ENCODE measurements around the gene LCP1. TPM values are rescaled to one million over a fixed set of nuclear protein-coding genes. Genes with fewer than 3 reads are reported as not detected.
A peak's percentile ranks its signal among the peaks of the same experiment; 100 is the strongest.

Gene LCP1
- total RNA-seq, 1 experiment from 2014 or later = 73.0 TPM

- H3K36me3 ChIP-seq = peaks cover 9% of the 10 kb centered on the region
- no peak overlapping the region for H3K27ac ChIP-seq
- H3K27me3 ChIP-seq (replicated peaks) = no peaks in the 10 kb centered on the region
- no peak for DNase-seq (ENCODE audit: low read depth in 1 of 2, low spot score in 2 of 2)
- no peaks in the 10 kb centered on the region for H3K9me3 ChIP-seq (replicated peaks)
- H3K4me3 ChIP-seq = no peak overlapping the region
- no peaks in the 10 kb centered on the region for H3K4me1 ChIP-seq (replicated peaks)
Observed at GRCh38 chr13:46124967-46125933, 56.7 kb downstream of the LCP1 start.

DNA sequence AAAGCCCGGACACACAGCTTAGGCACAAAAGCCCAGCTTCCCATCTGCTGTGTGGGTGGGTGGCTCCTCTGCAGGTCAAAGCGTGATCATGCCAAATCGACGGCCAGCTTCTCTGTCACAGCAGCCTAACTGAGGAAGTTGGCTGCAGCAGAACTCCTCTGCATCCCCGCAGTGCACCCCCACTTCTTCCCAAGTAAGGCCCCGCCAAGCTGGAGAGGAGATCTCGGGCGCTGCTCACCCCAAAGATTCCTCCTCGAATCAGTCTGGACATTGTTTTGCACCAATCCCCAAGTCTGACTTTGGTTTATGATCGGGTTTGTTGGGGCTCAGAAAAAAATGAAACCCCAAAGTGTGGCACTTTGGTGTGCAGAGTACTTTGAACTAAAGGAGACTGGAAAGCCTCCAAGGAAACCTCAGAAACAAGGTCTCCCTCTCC, 57.4 kb downstream of the LCP1 start:
- Histone ChIP-seq H3K27ac (no peak overlapping the region), H3K9me3 (replicated peaks) (no peaks in the 10 kb centered on the region), H3K4me3 (no peak overlapping the region), H3K4me1 (replicated peaks) (no peaks in the 10 kb centered on the region), H3K27me3 (replicated peaks) (no peaks in the 10 kb centered on the region), H3K36me3 (peaks cover 9% of the 10 kb centered on the region)
- DNase-seq (ENCODE audit: low read depth in 1 of 2, low spot score in 2 of 2) = no peak

GRCh38 chr13:46122304-46122703, 59.7 kb downstream of the LCP1 start:
- no peaks in the 10 kb centered on the region for H3K27me3 ChIP-seq (replicated peaks)
- H3K36me3 ChIP-seq = peaks cover 9% of the 10 kb centered on the region
- no peak overlapping the region for H3K4me3 ChIP-seq
- H3K27ac ChIP-seq = no peak overlapping the region
- no peak for DNase-seq (ENCODE audit: low read depth in 1 of 2, low spot score in 2 of 2)
- no peaks in the 10 kb centered on the region for H3K4me1 ChIP-seq (replicated peaks)
- H3K9me3 ChIP-seq (replicated peaks) = no peaks in the 10 kb centered on the region

- no peak overlapping the region for H3K27ac ChIP-seq
- peaks cover 7% of the 10 kb centered on the region for H3K36me3 ChIP-seq
- H3K4me1 ChIP-seq (replicated peaks) = no peaks in the 10 kb centered on the region
- H3K27me3 ChIP-seq (replicated peaks) = no peaks in the 10 kb centered on the region
- no peaks in the 10 kb centered on the region for H3K9me3 ChIP-seq (replicated peaks)
- no peak overlapping the region for H3K4me3 ChIP-seq
- no peak for DNase-seq (ENCODE audit: low read depth in 1 of 2, low spot score in 2 of 2)
Observed at GRCh38 chr13:46121597-46122163, 60.3 kb downstream of the LCP1 start.

- H3K27me3 ChIP-seq (replicated peaks) = no peaks in the 10 kb centered on the region
- H3K4me3 ChIP-seq = no peak overlapping the region
- no peak overlapping the region for H3K27ac ChIP-seq
- peaks cover under 1% of the 10 kb centered on the region; the same call in 1 of the 2 replicates for H3K36me3 ChIP-seq
- H3K9me3 ChIP-seq (replicated peaks) = no peaks in the 10 kb centered on the region
- DNase-seq (ENCODE audit: low read depth in 1 of 2, low spot score in 2 of 2) = no peak
- no peaks in the 10 kb centered on the region for H3K4me1 ChIP-seq (replicated peaks)
Observed at GRCh38 chr13:46121033-46121432, 60.9 kb downstream of the LCP1 start.

GRCh38 chr13:46119883-46120614, 61.9 kb downstream of the LCP1 start:
- H3K4me1 ChIP-seq (replicated peaks) = no peaks in the 10 kb centered on the region
- H3K27me3 ChIP-seq (replicated peaks) = no peaks in the 10 kb centered on the region
- H3K4me3 ChIP-seq = no peak overlapping the region
- H3K36me3 ChIP-seq = no peaks in the 10 kb centered on the region
- H3K27ac ChIP-seq = no peak overlapping the region
- no peaks in the 10 kb centered on the region for H3K9me3 ChIP-seq (replicated peaks)
- DNase-seq (ENCODE audit: low read depth in 1 of 2, low spot score in 2 of 2) = peak in 1 of 2 experiments; percentile 6

DNA sequence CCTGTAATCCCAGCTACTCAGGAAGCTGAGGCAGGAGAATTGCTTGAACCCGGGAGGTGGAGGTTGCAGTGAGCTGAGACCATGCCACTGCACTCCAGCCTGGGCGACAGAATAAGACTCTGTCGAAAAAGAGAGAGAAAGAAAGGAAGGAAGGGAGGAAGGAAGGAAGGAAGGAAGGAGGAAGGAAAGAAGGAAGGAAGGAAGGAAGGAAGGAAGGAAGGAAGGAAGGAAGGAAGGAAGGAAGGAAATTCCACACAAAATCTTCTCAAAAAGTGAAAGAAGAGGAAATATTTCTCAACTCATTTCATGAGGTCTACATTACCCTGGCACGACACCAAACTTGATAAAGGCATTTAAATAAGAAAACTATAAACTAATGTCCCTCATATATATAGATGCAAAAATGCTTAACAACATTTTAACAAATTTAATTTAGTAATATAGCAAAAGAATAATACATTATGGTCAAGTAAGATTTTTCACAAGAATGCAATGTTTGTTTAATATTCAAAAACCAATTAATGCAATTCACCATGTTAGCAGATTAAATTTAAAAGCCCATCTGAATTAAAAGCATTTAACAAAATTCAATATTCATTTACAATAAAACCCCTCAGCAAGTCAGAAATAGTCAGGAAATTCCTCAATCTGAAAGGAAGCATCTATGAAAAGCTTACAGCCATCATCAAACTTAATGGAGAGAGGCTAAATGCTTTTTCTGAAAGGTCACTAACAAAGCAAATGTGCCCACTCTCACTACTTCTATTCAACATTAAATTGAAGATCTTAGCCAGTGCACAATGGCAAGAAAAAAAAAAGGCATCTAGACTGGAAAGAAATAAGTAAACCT, 65.1 kb downstream of the LCP1 start:
- Histone ChIP-seq H3K36me3 (no peaks in the 10 kb centered on the region), H3K4me1 (replicated peaks) (no peaks in the 10 kb centered on the region), H3K9me3 (replicated peaks) (no peaks in the 10 kb centered on the region), H3K27me3 (replicated peaks) (no peaks in the 10 kb centered on the region), H3K27ac (no peak overlapping the region), H3K4me3 (no peak overlapping the region)
- DNase-seq (ENCODE audit: low read depth in 1 of 2, low spot score in 2 of 2) = no peak

GRCh38 chr13:46114613-46115012, 67.4 kb downstream of the LCP1 start:
- DNase-seq (ENCODE audit: low read depth in 1 of 2, low spot score in 2 of 2) = no peak
- H3K36me3 ChIP-seq = no peaks in the 10 kb centered on the region
- H3K4me1 ChIP-seq (replicated peaks) = no peaks in the 10 kb centered on the region
- H3K9me3 ChIP-seq (replicated peaks) = no peaks in the 10 kb centered on the region
- H3K4me3 ChIP-seq = no peak overlapping the region
- no peaks in the 10 kb centered on the region for H3K27me3 ChIP-seq (replicated peaks)
- H3K27ac ChIP-seq = no peak overlapping the region

DNA sequence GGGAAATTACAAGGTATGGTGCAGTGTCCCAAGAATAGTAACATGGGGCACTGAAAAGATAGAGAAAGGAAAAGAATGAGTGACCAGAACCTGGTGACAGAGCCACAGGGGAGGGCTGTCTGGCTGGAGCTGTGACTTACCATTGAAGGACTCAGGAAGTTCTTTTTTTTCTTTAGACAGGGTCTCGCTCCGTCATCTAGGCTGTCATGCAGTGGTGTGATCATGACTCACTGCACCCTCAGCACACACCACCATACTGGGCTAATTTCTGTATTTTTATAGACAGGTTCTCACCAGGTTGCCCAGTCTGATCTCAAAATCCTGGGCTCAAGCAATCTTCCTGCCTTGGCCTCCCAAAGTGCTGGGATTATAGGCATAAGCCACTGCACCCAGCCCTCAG, 68.4 kb downstream of the LCP1 start:
- peak in 1 of 2 experiments; percentile 4 for DNase-seq (ENCODE audit: low read depth in 1 of 2, low spot score in 2 of 2)
- no peak overlapping the region for H3K4me3 ChIP-seq
- no peaks in the 10 kb centered on the region for H3K4me1 ChIP-seq (replicated peaks)
- no peaks in the 10 kb centered on the region for H3K36me3 ChIP-seq
- H3K9me3 ChIP-seq (replicated peaks) = no peaks in the 10 kb centered on the region
- no peak overlapping the region for H3K27ac ChIP-seq
- H3K27me3 ChIP-seq (replicated peaks) = no peaks in the 10 kb centered on the region; the same call in 1 of the 2 replicates

- H3K27me3 ChIP-seq (replicated peaks) = no peaks in the 10 kb centered on the region; the same call in 1 of the 2 replicates
- no peak for DNase-seq (ENCODE audit: low read depth in 1 of 2, low spot score in 2 of 2)
- no peaks in the 10 kb centered on the region for H3K9me3 ChIP-seq (replicated peaks)
- no peak overlapping the region for H3K27ac ChIP-seq
- no peak overlapping the region for H3K4me3 ChIP-seq
- no peaks in the 10 kb centered on the region for H3K36me3 ChIP-seq
- H3K4me1 ChIP-seq (replicated peaks) = no peaks in the 10 kb centered on the region
Observed at GRCh38 chr13:46111151-46111550, 70.8 kb downstream of the LCP1 start.

- Histone ChIP-seq H3K4me3 (no peak overlapping the region), H3K27me3 (replicated peaks) (no peaks in the 10 kb centered on the region; the same call in 1 of the 2 replicates), H3K4me1 (replicated peaks) (no peaks in the 10 kb centered on the region), H3K9me3 (replicated peaks) (no peaks in the 10 kb centered on the region), H3K27ac (no peak overlapping the region), H3K36me3 (no peaks in the 10 kb centered on the region)
- no peak for DNase-seq (ENCODE audit: low read depth in 1 of 2, low spot score in 2 of 2)
Observed at GRCh38 chr13:46109451-46109850, 72.5 kb downstream of the LCP1 start.

DNA sequence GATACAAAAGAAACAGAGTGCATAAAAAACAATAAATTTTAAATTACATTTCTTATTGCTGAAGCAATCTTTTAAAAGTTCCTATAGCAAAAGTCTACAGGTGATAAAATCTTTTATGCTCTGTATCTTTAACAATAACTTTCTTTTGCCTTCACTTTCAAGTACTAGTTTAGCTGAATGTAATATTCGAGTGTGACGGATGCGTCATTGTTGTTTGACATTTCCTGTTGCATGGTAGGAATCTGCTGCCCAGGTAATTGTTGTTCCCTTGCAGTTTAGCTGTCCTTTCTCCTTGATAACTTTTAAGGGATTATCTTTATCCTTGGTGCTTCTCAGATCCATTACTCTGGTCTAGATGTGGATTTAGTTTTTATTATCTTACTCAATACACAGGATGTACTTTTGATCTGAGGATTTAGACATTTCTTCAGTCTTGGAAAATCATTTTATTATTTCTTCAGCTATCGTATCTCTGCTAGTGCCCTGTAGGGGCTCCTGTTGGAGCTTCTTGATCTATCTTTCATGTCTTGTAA, 75.1 kb downstream of the LCP1 start:
- no peaks in the 10 kb centered on the region; the same call in 1 of the 2 replicates for H3K27me3 ChIP-seq (replicated peaks)
- H3K9me3 ChIP-seq (replicated peaks) = no peaks in the 10 kb centered on the region
- no peaks in the 10 kb centered on the region for H3K36me3 ChIP-seq
- no peak overlapping the region for H3K4me3 ChIP-seq
- DNase-seq (ENCODE audit: low read depth in 1 of 2, low spot score in 2 of 2) = no peak
- no peaks in the 10 kb centered on the region for H3K4me1 ChIP-seq (replicated peaks)
- no peak overlapping the region for H3K27ac ChIP-seq

- Histone ChIP-seq H3K4me3 (no peak within 1 kb of the TSS), H3K36me3 (no peaks in the 10 kb centered on the region), H3K9me3 (replicated peaks) (no peaks in the 10 kb centered on the region), H3K4me1 (replicated peaks) (no peaks in the 10 kb centered on the region), H3K27ac (no peak within 1 kb of the TSS), H3K27me3 (replicated peaks) (no peaks in the 10 kb centered on the region; the same call in 1 of the 2 replicates)
- DNase-seq (ENCODE audit: low read depth in 1 of 2, low spot score in 2 of 2) = no peak
Observed at GRCh38 chr13:46104868-46105267, 77.1 kb downstream of the LCP1 start, which contains the start of gene CPB2. Gene CPB2, minus strand, starts transcription at chr13:46105033. Its CDS starts 24 bp downstream, at chr13:46105009.

All from SJSA1 (cell line).